Measurements from ENCODE around the gene EBF4. TPM values are rescaled to one million over a fixed set of nuclear protein-coding genes. Genes with fewer than 3 reads are reported as not detected.
"Not testable (repeated sequence)": the region's sequence is repeated elsewhere in the genome, so short reads cannot be mapped to it uniquely, and the experiment has no call there.

EBF4 gene
- polyA plus RNA-seq, 1 donor from 2014 or later, result 13.2 TPM

- not testable (repeated sequence) for H3K36me3 ChIP-seq (ENCODE audit: insufficient read depth, low read length); H2AFZ ChIP-seq (ENCODE audit: low read depth, low read length); H3K9me2 ChIP-seq (ENCODE audit: insufficient read depth, low read length); H3K79me2 ChIP-seq (replicated peaks; ENCODE audit: insufficient read depth, low read length); H3K9ac ChIP-seq (ENCODE audit: low read length); H3K4me3 ChIP-seq (ENCODE audit: low read length); H3K4me2 ChIP-seq (ENCODE audit: low read length); H3F3A ChIP-seq (ENCODE audit: insufficient read depth, low read length, poor library complexity, severe bottlenecking); H3K27ac ChIP-seq (ENCODE audit: low read length); H4K20me1 ChIP-seq (ENCODE audit: insufficient read depth); H3K9me3 ChIP-seq (ENCODE audit: low read length); H3K27me3 ChIP-seq (ENCODE audit: insufficient read depth, low read depth, low read length)
These were observed 77.5 kb downstream of the EBF4 start for GRCh38 chr20:2770091-2770490.

- Histone ChIP-seq H3K9me2 (ENCODE audit: insufficient read depth, low read length) (no peaks in the 10 kb centered on the region), H3K4me3 (ENCODE audit: low read length) (no peak overlapping the region), H3K27me3 (ENCODE audit: insufficient read depth, low read depth, low read length) (no peaks in the 10 kb centered on the region), H3K27ac (ENCODE audit: low read length) (no peak overlapping the region), H3K9me3 (ENCODE audit: low read length) (no peaks in the 10 kb centered on the region), H3K9ac (ENCODE audit: low read length) (no peak overlapping the region), H3K79me2 (replicated peaks; ENCODE audit: insufficient read depth, low read length) (no peaks in the 10 kb centered on the region), H3K36me3 (ENCODE audit: insufficient read depth, low read length) (no peaks in the 10 kb centered on the region), H2AFZ (ENCODE audit: low read depth, low read length) (no peak overlapping the region), H3K4me2 (ENCODE audit: low read length) (no peak overlapping the region), H4K20me1 (ENCODE audit: insufficient read depth) (no peaks in the 10 kb centered on the region), H3F3A (ENCODE audit: insufficient read depth, low read length, poor library complexity, severe bottlenecking) (no peaks in the 10 kb centered on the region)
- TF ChIP-seq POLR2AphosphoS5 (IDR thresholded peaks at IDR 0.05) (no peak), RAD21 (conservative IDR thresholded peaks at IDR 0.05) (no peak), SMC3 (conservative IDR thresholded peaks at IDR 0.05; ENCODE audit: poor library complexity) (no peak), EZH2 (IDR thresholded peaks at IDR 0.05; ENCODE audit: borderline replicate concordance, insufficient read depth, low read length, poor library complexity, severe bottlenecking) (no peak), TAF1 (IDR thresholded peaks at IDR 0.05; ENCODE audit: low read depth) (no peak), EP300 (conservative IDR thresholded peaks at IDR 0.05; ENCODE audit: poor library complexity, severe bottlenecking) (no peak), REST (IDR thresholded peaks at IDR 0.05; ENCODE audit: borderline replicate concordance) (no peak), CTCF (IDR thresholded peaks at IDR 0.05; ENCODE audit: poor library complexity, severe bottlenecking) (no peak), MXI1 (conservative IDR thresholded peaks at IDR 0.05; ENCODE audit: poor library complexity, severe bottlenecking) (no peak)
These were observed 79.1 kb downstream of the EBF4 start for GRCh38 chr20:2771631-2772080.

GRCh38 chr20:2773812-2774211 lies 81.2 kb downstream of the EBF4 start:
- no peaks in the 10 kb centered on the region for H3K27me3 ChIP-seq (ENCODE audit: insufficient read depth, low read depth, low read length)
- no peaks in the 10 kb centered on the region for H3K36me3 ChIP-seq (ENCODE audit: insufficient read depth, low read length)
- H3K4me3 ChIP-seq (ENCODE audit: low read length), result no peak overlapping the region
- no peaks in the 10 kb centered on the region for H3K9me3 ChIP-seq (ENCODE audit: low read length)
- TF ChIP-seq RAD21 (conservative IDR thresholded peaks at IDR 0.05), result no peak
- TF ChIP-seq EZH2 (IDR thresholded peaks at IDR 0.05; ENCODE audit: borderline replicate concordance, insufficient read depth, low read length, poor library complexity, severe bottlenecking), result no peak
- no peak for TF ChIP-seq EP300 (conservative IDR thresholded peaks at IDR 0.05; ENCODE audit: poor library complexity, severe bottlenecking)
- no peak for TF ChIP-seq TAF1 (IDR thresholded peaks at IDR 0.05; ENCODE audit: low read depth)
- TF ChIP-seq MXI1 (conservative IDR thresholded peaks at IDR 0.05; ENCODE audit: poor library complexity, severe bottlenecking), result no peak
- no peak overlapping the region for H3K4me2 ChIP-seq (ENCODE audit: low read length)
- no peaks in the 10 kb centered on the region for H3K79me2 ChIP-seq (replicated peaks; ENCODE audit: insufficient read depth, low read length)
- no peaks in the 10 kb centered on the region for H3K9me2 ChIP-seq (ENCODE audit: insufficient read depth, low read length)
- H4K20me1 ChIP-seq (ENCODE audit: insufficient read depth), result no peaks in the 10 kb centered on the region
- H2AFZ ChIP-seq (ENCODE audit: low read depth, low read length), result no peak overlapping the region
- H3K27ac ChIP-seq (ENCODE audit: low read length), result no peak overlapping the region
- no peak overlapping the region for H3K9ac ChIP-seq (ENCODE audit: low read length)
- no peaks in the 10 kb centered on the region for H3F3A ChIP-seq (ENCODE audit: insufficient read depth, low read length, poor library complexity, severe bottlenecking)

All from neural cell (in vitro differentiated cells).